HepG2 (cell line): ENCODE results near the gene VPS9D1. TPM values are rescaled to one million over a fixed set of nuclear protein-coding genes. Genes with fewer than 3 reads are reported as not detected.

Source experiments
- HNRNPL ChIP-seq: fragments of 200-400 bp; formaldehyde crosslinking; IDR thresholded peaks from 2 replicates; pipeline ENCODE4 v1.6.1; 2017; ENCODE audit warnings: mild to moderate bottlenecking, low read depth, low read length
- KDM1A ChIP-seq: IDR thresholded peaks from 2 replicates; pipeline ENCODE4 v1.6.1; 2016; ENCODE audit warnings: missing compliant biosample characterization
- PBX3 ChIP-seq: sonication (generic); formaldehyde crosslinking; IDR thresholded peaks from 2 replicates; pipeline ENCODE4 v1.8.1; 2023; ENCODE audit warnings: missing genetic modification reagents, inconsistent platforms, borderline replicate concordance
- RXRA ChIP-seq: sonication (generic); formaldehyde crosslinking; IDR thresholded peaks from 2 replicates; pipeline ENCODE4 v1.5.1; 2020; ENCODE audit warnings: missing genetic modification reagents
- SMAD9 ChIP-seq: sonication (generic); formaldehyde crosslinking; IDR thresholded peaks from 2 replicates; pipeline ENCODE4 v1.5.1; 2020; ENCODE audit warnings: mild to moderate bottlenecking, missing genetic modification reagents
- SRSF4 ChIP-seq: fragments of 200-400 bp; formaldehyde crosslinking; IDR thresholded peaks from one replicate; pipeline ENCODE4 v1.6.1; 2018; ENCODE audit warnings: mild to moderate bottlenecking, low read depth, low read length, moderate library complexity; ENCODE audit not compliant: poor library complexity, severe bottlenecking
- ZBTB20 ChIP-seq: sonication (generic); formaldehyde crosslinking; IDR thresholded peaks from 2 replicates; pipeline ENCODE4 v1.8.1; 2023; ENCODE audit warnings: missing genetic modification reagents, low read depth, mild to moderate bottlenecking, borderline replicate concordance
- ZNF563 ChIP-seq: sonication (generic); formaldehyde crosslinking; IDR thresholded peaks from 2 replicates; pipeline ENCODE4 v1.8.0; 2022; ENCODE audit warnings: mild to moderate bottlenecking, moderate library complexity, missing genetic modification reagents
- polyA plus RNA-seq, 8 experiments: library from polyadenylated mRNA; depleted of rRNA in 3 of 8; stranded (reverse) in 7 of 8; unstranded in 1 of 8; fragments of >200 nt; fragmentation: Illumina TruSeq in 4 of 8; extraction: Trizol in 4 of 8; gene quantifications; 2 replicates each; pipeline versions ENCODE4 v1.2.1 to v1.2.3, GENCODE V29; 2011 to 2016; ENCODE audit warnings: low read depth in 4 of 8, missing spikeins in 1 of 8, mixed read lengths in 1 of 8; ENCODE audit not compliant: insufficient read depth in 1 of 8
- total RNA-seq, 5 experiments: library from RNA; depleted of rRNA; stranded (reverse); fragments of >200 nt; fragmentation: Illumina TruSeq; extraction: Trizol; gene quantifications; 2 replicates each; pipeline ENCODE4 v1.2.3, GENCODE V29; 2016; ENCODE audit warnings: low read depth in 1 of 5
- TF ChIP-seq, protein P1 (sequence below): IDR thresholded peaks from 2 replicates; pipeline ENCODE4 v1.6.1; 2012; ENCODE audit warnings: low read depth, low read length, improper control_type of control experiment
- TF ChIP-seq, protein P2 (sequence below): sonication (generic); formaldehyde crosslinking; IDR thresholded peaks from 2 replicates; pipeline ENCODE4 v1.4.0; 2020; ENCODE audit warnings: missing genetic modification reagents, borderline replicate concordance

Gene VPS9D1
- total and polyA plus RNA-seq, 2 of the 13 experiments (the other 11 are each of a cell fraction or from before 2014, with no cell fraction given), result 10.1 to 13.2 TPM

DNA sequence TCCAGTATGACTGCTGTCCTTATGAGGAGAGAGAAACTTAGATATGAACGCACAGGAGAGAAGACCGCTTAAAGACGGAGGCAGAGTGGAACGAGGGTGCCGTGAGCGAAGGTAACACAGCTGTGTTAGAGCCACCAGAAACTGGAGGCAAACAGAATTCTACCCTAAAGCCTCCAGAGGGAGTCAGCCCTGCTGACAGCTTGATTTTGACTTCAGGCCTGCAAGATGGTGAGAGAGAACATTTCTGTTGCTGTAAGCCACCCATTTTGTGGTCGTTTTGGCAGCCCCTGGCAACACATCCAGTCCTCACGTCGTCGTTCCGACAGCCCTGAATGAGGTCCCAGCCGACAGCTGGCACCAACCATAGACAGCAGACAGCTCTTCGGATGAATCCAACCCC lies 16.4 kb downstream of the VPS9D1 start (continued):
- TF ChIP-seq, protein P1, sequence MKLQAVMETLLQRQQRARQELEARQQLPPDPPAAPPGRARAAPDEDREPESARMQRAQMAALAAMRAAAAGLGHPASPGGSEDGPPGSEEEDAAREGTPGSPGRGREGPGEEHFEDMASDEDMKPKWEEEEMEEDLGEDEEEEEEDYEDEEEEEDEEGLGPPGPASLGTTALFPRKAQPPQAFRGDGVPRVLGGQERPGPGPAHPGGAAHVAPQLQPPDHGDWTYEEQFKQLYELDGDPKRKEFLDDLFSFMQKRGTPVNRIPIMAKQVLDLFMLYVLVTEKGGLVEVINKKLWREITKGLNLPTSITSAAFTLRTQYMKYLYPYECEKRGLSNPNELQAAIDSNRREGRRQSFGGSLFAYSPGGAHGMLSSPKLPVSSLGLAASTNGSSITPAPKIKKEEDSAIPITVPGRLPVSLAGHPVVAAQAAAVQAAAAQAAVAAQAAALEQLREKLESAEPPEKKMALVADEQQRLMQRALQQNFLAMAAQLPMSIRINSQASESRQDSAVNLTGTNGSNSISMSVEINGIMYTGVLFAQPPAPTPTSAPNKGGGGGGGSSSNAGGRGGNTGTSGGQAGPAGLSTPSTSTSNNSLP, result no peak
- TF ChIP-seq HNRNPL, result no peak
- TF ChIP-seq ZNF563 (CRISPR knock-in tag), result no peak
- TF ChIP-seq KDM1A (CRISPR knock-in tag), result no peak
- TF ChIP-seq PBX3 (CRISPR knock-in tag), result no peak
- TF ChIP-seq, protein P2, sequence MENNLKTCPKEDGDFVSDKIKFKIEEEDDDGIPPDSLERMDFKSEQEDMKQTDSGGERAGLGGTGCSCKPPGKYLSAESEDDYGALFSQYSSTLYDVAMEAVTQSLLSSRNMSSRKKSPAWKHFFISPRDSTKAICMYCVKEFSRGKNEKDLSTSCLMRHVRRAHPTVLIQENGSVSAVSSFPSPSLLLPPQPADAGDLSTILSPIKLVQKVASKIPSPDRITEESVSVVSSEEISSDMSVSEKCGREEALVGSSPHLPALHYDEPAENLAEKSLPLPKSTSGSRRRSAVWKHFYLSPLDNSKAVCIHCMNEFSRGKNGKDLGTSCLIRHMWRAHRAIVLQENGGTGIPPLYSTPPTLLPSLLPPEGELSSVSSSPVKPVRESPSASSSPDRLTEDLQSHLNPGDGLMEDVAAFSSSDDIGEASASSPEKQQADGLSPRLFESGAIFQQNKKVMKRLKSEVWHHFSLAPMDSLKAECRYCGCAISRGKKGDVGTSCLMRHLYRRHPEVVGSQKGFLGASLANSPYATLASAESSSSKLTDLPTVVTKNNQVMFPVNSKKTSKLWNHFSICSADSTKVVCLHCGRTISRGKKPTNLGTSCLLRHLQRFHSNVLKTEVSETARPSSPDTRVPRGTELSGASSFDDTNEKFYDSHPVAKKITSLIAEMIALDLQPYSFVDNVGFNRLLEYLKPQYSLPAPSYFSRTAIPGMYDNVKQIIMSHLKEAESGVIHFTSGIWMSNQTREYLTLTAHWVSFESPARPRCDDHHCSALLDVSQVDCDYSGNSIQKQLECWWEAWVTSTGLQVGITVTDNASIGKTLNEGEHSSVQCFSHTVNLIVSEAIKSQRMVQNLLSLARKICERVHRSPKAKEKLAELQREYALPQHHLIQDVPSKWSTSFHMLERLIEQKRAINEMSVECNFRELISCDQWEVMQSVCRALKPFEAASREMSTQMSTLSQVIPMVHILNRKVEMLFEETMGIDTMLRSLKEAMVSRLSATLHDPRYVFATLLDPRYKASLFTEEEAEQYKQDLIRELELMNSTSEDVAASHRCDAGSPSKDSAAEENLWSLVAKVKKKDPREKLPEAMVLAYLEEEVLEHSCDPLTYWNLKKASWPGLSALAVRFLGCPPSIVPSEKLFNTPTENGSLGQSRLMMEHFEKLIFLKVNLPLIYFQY, result no peak
- no peak for TF ChIP-seq SRSF4
- no peak for TF ChIP-seq SMAD9 (CRISPR knock-in tag)
- TF ChIP-seq ZBTB20 (CRISPR knock-in tag), result no peak
- no peak for TF ChIP-seq RXRA (CRISPR knock-in tag)
